Glutamatergic neuron (in vitro differentiated cells): ENCODE data around the gene FMR1NB. TPM values are rescaled to one million over a fixed set of nuclear protein-coding genes. Genes with fewer than 3 reads are reported as not detected.

Experiments
- DNase-seq: peaks from one replicate; pipeline ENCODE4 v3.0.0; 2022
- H3K27ac Mint-ChIP-seq: one replicate; pipeline ENCODE4 v1.8.0; 2020; ENCODE audit warnings: mild to moderate bottlenecking, mixed read lengths, inconsistent platforms; ENCODE audit not compliant: unreplicated experiment
- H3K27me3 Mint-ChIP-seq: one replicate; pipeline ENCODE4 v1.8.0; 2020; ENCODE audit warnings: mild to moderate bottlenecking, moderate library complexity, mixed read lengths, inconsistent platforms; ENCODE audit not compliant: unreplicated experiment
- H3K36me3 Mint-ChIP-seq: one replicate; pipeline ENCODE4 v1.8.0; 2020; ENCODE audit warnings: mild to moderate bottlenecking, mixed read lengths, inconsistent platforms; ENCODE audit not compliant: unreplicated experiment
- H3K4me1 Mint-ChIP-seq: one replicate; pipeline ENCODE4 v1.8.0; 2020; ENCODE audit warnings: mild to moderate bottlenecking, low read depth, mixed read lengths, inconsistent platforms; ENCODE audit not compliant: unreplicated experiment
- H3K4me3 Mint-ChIP-seq: one replicate; pipeline ENCODE4 v1.8.0; 2020; ENCODE audit warnings: mild to moderate bottlenecking, mixed read lengths, inconsistent platforms; ENCODE audit not compliant: unreplicated experiment
- H3K9me3 Mint-ChIP-seq: one replicate; pipeline ENCODE4 v1.8.0; 2020; ENCODE audit warnings: mild to moderate bottlenecking, moderate library complexity, mixed read lengths, inconsistent platforms; ENCODE audit not compliant: unreplicated experiment
- CTCF ChIP-seq: fragments of 200-600 bp; sonication (generic); IDR thresholded peaks from one replicate; pipeline ENCODE4 v1.5.0; 2021; ENCODE audit not compliant: partially characterized antibody, unreplicated experiment
- total RNA-seq: library from RNA; stranded (reverse); fragmentation: NEBNext Ultra II Directional; extraction: Animal tissue kit (Norgen Biotek cat#: 25700); gene quantifications from one replicate; pipeline ENCODE4 v1.2.1, GENCODE V29; 2021; ENCODE audit not compliant: unreplicated experiment

The FMR1NB gene
- total RNA-seq, 1 donor from 2014 or later = not detected

GRCh38 chrX:147962476-147962875 is 18.7 kb upstream of the FMR1NB start:
- no peaks in the 10 kb centered on the region for H3K27me3 Mint-ChIP-seq
- no peak overlapping the region for H3K27ac Mint-ChIP-seq
- H3K4me3 Mint-ChIP-seq = no peak overlapping the region
- no peak for DNase-seq
- H3K9me3 Mint-ChIP-seq = no peaks in the 10 kb centered on the region
- H3K36me3 Mint-ChIP-seq = no peaks in the 10 kb centered on the region
- no peak for TF ChIP-seq CTCF
- H3K4me1 Mint-ChIP-seq = no peaks in the 10 kb centered on the region

GRCh38 chrX:147978931-147979330 is 2.2 kb upstream of the FMR1NB start:
- DNase-seq = no peak
- H3K4me1 Mint-ChIP-seq = no peaks in the 10 kb centered on the region
- TF ChIP-seq CTCF = no peak
- no peaks in the 10 kb centered on the region for H3K27me3 Mint-ChIP-seq
- H3K9me3 Mint-ChIP-seq = no peaks in the 10 kb centered on the region
- H3K27ac Mint-ChIP-seq = no peak overlapping the region
- H3K36me3 Mint-ChIP-seq = no peaks in the 10 kb centered on the region
- no peak overlapping the region for H3K4me3 Mint-ChIP-seq

- no peak for TF ChIP-seq CTCF
- Mint-ChIP-seq H3K4me1 (no peaks in the 10 kb centered on the region), H3K4me3 (no peak overlapping the region), H3K27ac (no peak overlapping the region), H3K36me3 (no peaks in the 10 kb centered on the region), H3K9me3 (no peaks in the 10 kb centered on the region), H3K27me3 (no peaks in the 10 kb centered on the region)
- no peak for DNase-seq
These were observed 39.2 kb downstream of the FMR1NB start for GRCh38 chrX:148020329-148020728.

- no peak overlapping the region for H3K4me3 Mint-ChIP-seq
- no peaks in the 10 kb centered on the region for H3K4me1 Mint-ChIP-seq
- no peak for TF ChIP-seq CTCF
- H3K27ac Mint-ChIP-seq = no peak overlapping the region
- no peaks in the 10 kb centered on the region for H3K9me3 Mint-ChIP-seq
- no peak for DNase-seq
- no peaks in the 10 kb centered on the region for H3K27me3 Mint-ChIP-seq
- H3K36me3 Mint-ChIP-seq = no peaks in the 10 kb centered on the region
These were observed 43.5 kb downstream of the FMR1NB start for GRCh38 chrX:148024425-148025148.

- H3K4me3 Mint-ChIP-seq = no peak overlapping the region
- H3K27me3 Mint-ChIP-seq = no peaks in the 10 kb centered on the region
- no peak for DNase-seq
- H3K27ac Mint-ChIP-seq = no peak overlapping the region
- no peaks in the 10 kb centered on the region for H3K9me3 Mint-ChIP-seq
- no peaks in the 10 kb centered on the region for H3K36me3 Mint-ChIP-seq
- TF ChIP-seq CTCF = no peak
- H3K4me1 Mint-ChIP-seq = no peaks in the 10 kb centered on the region
These were observed 54.2 kb downstream of the FMR1NB start for GRCh38 chrX:148035380-148035779.
